HCT116 (cell line): ENCODE results near the gene COBLL1. TPM values are rescaled to one million over a fixed set of nuclear protein-coding genes. Genes with fewer than 3 reads are reported as not detected.

ENCODE experiments used
- ATAC-seq: fragments of 200-7000 bp; cut with Tn5 transposase; 2 replicates; pipeline ENCODE4 v1.9.1; 2020; ENCODE audit warnings: mild to moderate bottlenecking, moderate library complexity
- BruUV-seq: library from RNA; stranded (reverse); fragments of 400-500 nt; replicated peaks from 2 replicates; lab custom pipeline; 2021; lab: Mats Ljungman, UMichigan
- CTCF ChIA-PET: fragments of 300-600 bp; sonication (Branson Sonifier 250); formaldehyde crosslinking; loops from one replicate; lab custom pipeline; 2021; ENCODE audit warnings: antibody characterized with exemption; lab: Charles Lee
- POLR2A ChIA-PET: fragments of 300-600, 350-600 bp; sonication (Branson Sonifier 250); formaldehyde crosslinking; loops from one replicate; lab custom pipeline; 2021; ENCODE audit warnings: antibody characterized with exemption; lab: Charles Lee
- RAD21 ChIA-PET, 2 experiments: fragments of 300-600 bp; sonication (Branson Sonifier 250); formaldehyde crosslinking; loops; one replicate each; lab custom pipeline; 2023; ENCODE audit warnings: low total read pairs in 2 of 2; ENCODE audit not compliant: uncharacterized antibody in 2 of 2, unreplicated experiment in 2 of 2, low non-redundant PET in 1 of 2; lab: Charles Lee
- DNase-seq: peaks from one replicate; pipeline ENCODE4 v3.0.0-alpha.2; 2010; ENCODE audit warnings: low read depth, low spot score
- H2AFZ ChIP-seq: fragments of 200-600 bp; shearing (Covaris generic), sonication (generic); 2 replicates; pipeline ENCODE4 v1.6.1; 2017; ENCODE audit warnings: low read depth, mixed run types, mixed read lengths, antibody characterized with exemption, low read length; ENCODE audit not compliant: poor library complexity, severe bottlenecking
- H3K27ac ChIP-seq: 2 replicates; pipeline ENCODE4 v1.5.1; 2012; ENCODE audit warnings: low read depth, low read length
- H3K27me3 ChIP-seq: fragments of 200-600 bp; sonication (generic); 2 replicates; pipeline ENCODE4 v1.6.1; 2016; ENCODE audit warnings: mixed run types, low read length, mixed read lengths; ENCODE audit not compliant: insufficient read depth
- H3K36me3 ChIP-seq, 2 experiments: fragments of 200-500 bp in 1 of 2; fragments of 200-600 bp in 1 of 2; sonication (Bioruptor generic) in 1 of 2; sonication (generic) in 1 of 2; 2 replicates each; pipeline versions ENCODE4 v1.5.1 to v1.6.1; 2014 to 2016; ENCODE audit warnings: low read length in 2 of 2, inconsistent platforms in 1 of 2, mixed read lengths in 1 of 2, mixed run types in 1 of 2; ENCODE audit not compliant: insufficient read depth in 2 of 2, control insufficient read depth in 1 of 2
- H3K4me1 ChIP-seq, 2 experiments: fragments of 200-600 bp in 1 of 2; sonication (generic) in 1 of 2; 2 replicates each; pipeline versions ENCODE4 v1.5.1 to v1.6.1; 2012 to 2017; ENCODE audit warnings: low read length in 2 of 2, inconsistent platforms in 1 of 2, mild to moderate bottlenecking in 1 of 2, mixed read lengths in 1 of 2, mixed run types in 1 of 2, moderate library complexity in 1 of 2; ENCODE audit not compliant: insufficient read depth in 2 of 2, control insufficient read depth in 1 of 2
- H3K4me2 ChIP-seq: fragments of 200-600 bp; sonication (generic); 2 replicates; pipeline ENCODE4 v1.6.1; 2017; ENCODE audit warnings: mixed run types, low read length, mixed read lengths
- H3K4me3 ChIP-seq, 2 experiments: fragments of 200-600 bp in 1 of 2; sonication (generic) in 1 of 2; replicated peaks in 1 of 2; 2 replicates each; pipeline ENCODE4 v1.5.1; 2011 to 2016; ENCODE audit warnings: low read length in 2 of 2, control low read depth in 1 of 2, low read depth in 1 of 2, mild to moderate bottlenecking in 1 of 2, mixed read lengths in 1 of 2, mixed run types in 1 of 2
- H3K79me2 ChIP-seq: fragments of 200-600 bp; sonication (generic); 2 replicates; pipeline ENCODE4 v1.6.1; 2017; ENCODE audit warnings: mild to moderate bottlenecking, mixed run types, low read length, moderate library complexity, mixed read lengths; ENCODE audit not compliant: insufficient read depth
- H3K9ac ChIP-seq: fragments of 200-600 bp; sonication (generic); 2 replicates; pipeline ENCODE4 v1.6.1; 2016; ENCODE audit warnings: low read length, mixed read lengths
- H3K9me2 ChIP-seq: fragments of 200-600 bp; sonication (generic), shearing (Covaris generic); 2 replicates; pipeline ENCODE4 v1.6.1; 2017; ENCODE audit warnings: mixed run types, mild to moderate bottlenecking, moderate library complexity; ENCODE audit not compliant: insufficient read depth
- H3K9me3 ChIP-seq, 2 experiments: fragments of 200-500 bp in 1 of 2; fragments of 200-600 bp in 1 of 2; sonication (Bioruptor generic) in 1 of 2; sonication (generic) in 1 of 2; 2 replicates each; pipeline ENCODE4 v1.6.1; 2014 to 2017; ENCODE audit warnings: low read length in 2 of 2, mixed read lengths in 2 of 2, inconsistent platforms in 1 of 2, low read depth in 1 of 2, mild to moderate bottlenecking in 1 of 2, mixed run types in 1 of 2, moderate library complexity in 1 of 2; ENCODE audit not compliant: control insufficient read depth in 1 of 2, insufficient read depth in 1 of 2
- H4K20me1 ChIP-seq: fragments of 200-600 bp; sonication (generic), shearing (Covaris generic); 2 replicates; pipeline ENCODE4 v1.6.1; 2017; ENCODE audit warnings: mixed run types, mild to moderate bottlenecking, moderate library complexity; ENCODE audit not compliant: insufficient read depth
- CTCF ChIP-seq, 3 experiments: fragments of 200-600 bp in 1 of 3; sonication (generic) in 1 of 3; IDR thresholded peaks in 2 of 3; conservative IDR thresholded peaks in 1 of 3; 2 replicates each; pipeline ENCODE4 v1.5.1; 2012 to 2017; ENCODE audit warnings: low read depth in 2 of 3, low read length in 2 of 3, antibody characterized with exemption in 1 of 3, borderline replicate concordance in 1 of 3, control low read depth in 1 of 3, mild to moderate bottlenecking in 1 of 3, mixed read lengths in 1 of 3, mixed run types in 1 of 3, moderate library complexity in 1 of 3; ENCODE audit not compliant: insufficient read depth in 1 of 3
- EGR1 ChIP-seq: IDR thresholded peaks from 2 replicates; pipeline ENCODE4 v1.6.1; 2012; ENCODE audit warnings: low read depth
- POLR2A ChIP-seq: IDR thresholded peaks from 2 replicates; pipeline ENCODE4 v1.7.0; 2011; ENCODE audit warnings: borderline replicate concordance; ENCODE audit not compliant: insufficient read depth, insufficient read length; ENCODE audit errors: extremely low read depth
- POLR2AphosphoS5 ChIP-seq: IDR thresholded peaks from 2 replicates; pipeline ENCODE4 v1.6.1; 2011; ENCODE audit warnings: mild to moderate bottlenecking, low read depth, low read length, moderate library complexity
- SIN3A ChIP-seq: IDR thresholded peaks from 2 replicates; pipeline ENCODE4 v1.6.1; 2012; ENCODE audit warnings: low read depth
- SP1 ChIP-seq: IDR thresholded peaks from 2 replicates; pipeline ENCODE4 v1.6.1; 2012; ENCODE audit warnings: low read depth
- TCF7L2 ChIP-seq: IDR thresholded peaks from 2 replicates; pipeline ENCODE4 v1.7.0; 2011; ENCODE audit warnings: borderline replicate concordance, inconsistent platforms; ENCODE audit not compliant: insufficient read depth, insufficient read length; ENCODE audit errors: extremely low read depth
- ZFX ChIP-seq: fragments of 450-650 bp; IDR thresholded peaks from 2 replicates; pipeline ENCODE4 v1.6.1; 2017
- intact Hi-C: fragments of 100-400 bp; cut with micrococcal nuclease; formaldehyde crosslinking; loops from 2 replicates; pipeline ENCODE4 v1.10.0; 2022
- total RNA-seq: library from RNA; stranded (reverse); gene quantifications from one replicate; pipeline ENCODE4 v1.2.1, GENCODE V29; 2021; ENCODE audit not compliant: unreplicated experiment
- TF ChIP-seq, protein P1 (sequence below): IDR thresholded peaks from 2 replicates; pipeline ENCODE4 v1.6.1; 2012

Gene COBLL1
- total RNA-seq, 1 experiment from 2014 or later, result 3.6 TPM

- RAD21 ChIA-PET, result no interaction called here
- Histone ChIP-seq H3K4me2 (no peak overlapping the region), H3K4me3 (no peak overlapping the region), H3K36me3 (no peaks in the 10 kb centered on the region), H3K9me3 (no peaks in the 10 kb centered on the region), H4K20me1 (no peaks in the 10 kb centered on the region), H3K9ac (no peak overlapping the region), H3K27ac (no peak overlapping the region), H3K9me2 (no peaks in the 10 kb centered on the region), H2AFZ (no peak overlapping the region), H3K27me3 (no peaks in the 10 kb centered on the region), H3K4me1 (no peaks in the 10 kb centered on the region), H3K79me2 (no peaks in the 10 kb centered on the region)
- ATAC-seq, result no peak
- BruUV-seq, result no TSS peak
- intact Hi-C loops, result no loop called here
- CTCF ChIA-PET, result no interaction called here
- POLR2A ChIA-PET, result no interaction called here
- no peak for TF ChIP-seq TCF7L2
- no peak for DNase-seq
Observed at GRCh38 chr2:164850235-164850634, 8.6 kb upstream of the COBLL1 start.

DNA sequence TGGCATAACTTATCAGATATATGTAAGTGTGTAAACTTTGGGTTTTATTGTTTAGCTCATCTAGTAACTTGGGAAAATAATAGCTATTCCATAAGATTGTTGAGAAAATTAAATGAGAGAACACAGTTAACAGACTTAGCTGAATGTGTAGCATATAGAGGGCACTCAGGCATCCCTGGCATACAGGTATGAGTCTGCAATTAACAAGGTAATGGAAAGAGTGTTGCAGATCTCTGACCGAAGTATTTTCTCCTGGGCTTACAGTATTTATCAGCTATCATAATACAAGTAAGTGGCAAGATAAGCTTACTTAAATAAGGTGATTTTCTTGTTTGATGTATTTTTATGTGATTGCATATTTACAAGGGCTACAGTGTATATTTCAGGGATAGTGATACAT, 7.9 kb upstream of the COBLL1 start:
- CTCF ChIA-PET, result no interaction called here
- H3K4me2 ChIP-seq, result no peak overlapping the region
- TF ChIP-seq SIN3A (no peak), POLR2AphosphoS5 (no peak), SP1 (no peak), POLR2A (no peak), ZFX (no peak), EGR1 (no peak), CTCF (IDR thresholded peaks at IDR 0.05 in 2 of 3, conservative IDR thresholded peaks at IDR 0.05 in 1 of 3; ENCODE audit: borderline replicate concordance in 1 of 3, insufficient read depth in 1 of 3, low read depth in 2 of 3, low read length in 2 of 3) (no peak)
- TF ChIP-seq, protein P1, sequence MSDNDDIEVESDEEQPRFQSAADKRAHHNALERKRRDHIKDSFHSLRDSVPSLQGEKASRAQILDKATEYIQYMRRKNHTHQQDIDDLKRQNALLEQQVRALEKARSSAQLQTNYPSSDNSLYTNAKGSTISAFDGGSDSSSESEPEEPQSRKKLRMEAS, result no peak
- H2AFZ ChIP-seq, result no peak overlapping the region
- RAD21 ChIA-PET, result no interaction called here
- no peaks in the 10 kb centered on the region for H3K79me2 ChIP-seq
- no TSS peak for BruUV-seq
- no peak overlapping the region for H3K27ac ChIP-seq
- no peaks in the 10 kb centered on the region for H3K9me3 ChIP-seq
- intact Hi-C loops, result no loop called here
- no peaks in the 10 kb centered on the region for H3K27me3 ChIP-seq
- no peaks in the 10 kb centered on the region for H3K4me1 ChIP-seq
- H4K20me1 ChIP-seq, result no peaks in the 10 kb centered on the region
- DNase-seq, result no peak
- H3K9me2 ChIP-seq, result no peaks in the 10 kb centered on the region
- ATAC-seq, result no peak
- no peak overlapping the region for H3K4me3 ChIP-seq
- no peaks in the 10 kb centered on the region for H3K36me3 ChIP-seq
- POLR2A ChIA-PET, result no interaction called here
- no peak overlapping the region for H3K9ac ChIP-seq
